ENCODE results near the gene TLL2.
A peak's percentile ranks its signal among the peaks of the same experiment; 100 is the strongest.

Gene TLL2

DNA sequence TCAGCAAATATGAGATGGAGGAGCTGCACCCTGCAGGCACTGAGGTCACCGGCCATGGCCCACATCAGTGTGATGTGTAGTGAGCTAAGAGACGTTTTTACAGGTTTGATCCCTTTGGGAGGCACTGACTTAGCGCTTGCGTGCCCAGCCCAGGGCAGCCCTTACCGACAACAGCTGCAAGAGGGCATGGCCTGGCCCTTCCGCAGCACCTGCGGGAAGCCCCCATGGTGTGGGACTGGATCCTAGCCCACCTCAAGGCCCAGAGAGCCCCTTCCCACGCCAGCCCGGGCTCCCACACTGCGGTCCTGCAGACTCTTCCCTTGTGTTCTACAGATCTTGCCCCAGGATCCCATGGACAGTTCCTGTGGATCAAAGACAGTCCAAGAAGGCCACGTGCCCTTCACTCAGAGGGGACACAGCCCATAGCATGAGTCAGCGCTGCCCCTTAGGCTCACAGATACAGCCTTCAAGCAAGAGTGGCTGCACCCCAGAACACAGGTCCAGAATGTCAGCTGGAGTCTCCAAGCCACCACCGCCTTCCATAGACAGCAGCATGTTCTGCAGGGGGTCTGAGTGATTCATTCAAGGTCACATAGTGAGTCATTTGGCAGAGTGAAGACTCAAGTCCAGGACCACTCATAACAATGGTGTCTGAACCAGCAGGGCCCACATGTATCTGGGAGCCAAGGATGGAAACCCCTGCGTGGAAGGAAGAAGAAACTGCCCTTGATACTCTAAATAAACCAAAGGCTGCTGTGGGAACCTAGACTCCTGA is 25.4 kb downstream of the TLL2 start:
- H3K4me3 ChIP-seq (ENCODE audit: low read depth, low read length): no peak overlapping the region
- DNase-seq (ENCODE audit: low read depth): no peak
- TF ChIP-seq, protein P1, sequence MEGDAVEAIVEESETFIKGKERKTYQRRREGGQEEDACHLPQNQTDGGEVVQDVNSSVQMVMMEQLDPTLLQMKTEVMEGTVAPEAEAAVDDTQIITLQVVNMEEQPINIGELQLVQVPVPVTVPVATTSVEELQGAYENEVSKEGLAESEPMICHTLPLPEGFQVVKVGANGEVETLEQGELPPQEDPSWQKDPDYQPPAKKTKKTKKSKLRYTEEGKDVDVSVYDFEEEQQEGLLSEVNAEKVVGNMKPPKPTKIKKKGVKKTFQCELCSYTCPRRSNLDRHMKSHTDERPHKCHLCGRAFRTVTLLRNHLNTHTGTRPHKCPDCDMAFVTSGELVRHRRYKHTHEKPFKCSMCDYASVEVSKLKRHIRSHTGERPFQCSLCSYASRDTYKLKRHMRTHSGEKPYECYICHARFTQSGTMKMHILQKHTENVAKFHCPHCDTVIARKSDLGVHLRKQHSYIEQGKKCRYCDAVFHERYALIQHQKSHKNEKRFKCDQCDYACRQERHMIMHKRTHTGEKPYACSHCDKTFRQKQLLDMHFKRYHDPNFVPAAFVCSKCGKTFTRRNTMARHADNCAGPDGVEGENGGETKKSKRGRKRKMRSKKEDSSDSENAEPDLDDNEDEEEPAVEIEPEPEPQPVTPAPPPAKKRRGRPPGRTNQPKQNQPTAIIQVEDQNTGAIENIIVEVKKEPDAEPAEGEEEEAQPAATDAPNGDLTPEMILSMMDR (IDR thresholded peaks at IDR 0.05; ENCODE audit: control insufficient read depth, extremely low read depth, insufficient read depth): no peak

DNA sequence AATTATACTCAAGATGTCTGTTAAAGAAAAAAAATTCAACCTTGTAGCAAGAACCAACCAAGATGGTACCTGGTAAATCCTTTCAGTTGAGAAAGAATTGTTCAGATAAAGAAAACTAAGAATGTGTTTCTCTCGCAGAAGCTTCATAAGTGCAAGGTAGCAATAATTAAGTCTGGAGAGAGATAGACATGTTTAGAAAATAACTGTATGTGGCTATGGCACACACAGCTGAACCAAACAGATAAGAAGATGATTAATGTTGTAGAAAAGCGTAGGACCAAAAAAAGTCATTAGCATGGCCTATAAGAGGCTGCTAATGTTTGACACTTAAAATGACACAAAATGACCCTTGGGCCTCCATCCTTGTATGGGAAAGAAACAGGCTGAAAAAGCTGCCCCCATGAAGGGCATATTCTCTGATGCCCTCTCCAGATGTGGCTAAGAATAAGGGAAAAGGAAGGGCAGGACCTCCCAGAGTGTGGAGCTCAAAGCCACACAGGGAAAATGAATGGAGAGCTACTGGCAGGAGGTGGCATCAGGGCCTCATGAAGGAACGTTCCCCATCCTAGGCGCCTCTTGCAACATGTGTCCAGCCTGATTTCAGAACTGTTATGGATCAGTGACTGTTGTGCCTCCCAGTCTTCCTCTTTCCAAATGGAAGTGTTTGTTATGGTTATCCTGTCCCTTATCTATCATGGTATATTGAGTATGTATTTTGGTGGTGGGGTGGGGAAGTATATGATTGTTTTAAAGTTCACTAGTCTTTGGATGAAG is 30.7 kb downstream of the TLL2 start:
- no peak for DNase-seq (ENCODE audit: low read depth)
- TF ChIP-seq, protein P1 (IDR thresholded peaks at IDR 0.05; ENCODE audit: control insufficient read depth, extremely low read depth, insufficient read depth): no peak
- no peak overlapping the region for H3K4me3 ChIP-seq (ENCODE audit: low read depth, low read length)

DNA sequence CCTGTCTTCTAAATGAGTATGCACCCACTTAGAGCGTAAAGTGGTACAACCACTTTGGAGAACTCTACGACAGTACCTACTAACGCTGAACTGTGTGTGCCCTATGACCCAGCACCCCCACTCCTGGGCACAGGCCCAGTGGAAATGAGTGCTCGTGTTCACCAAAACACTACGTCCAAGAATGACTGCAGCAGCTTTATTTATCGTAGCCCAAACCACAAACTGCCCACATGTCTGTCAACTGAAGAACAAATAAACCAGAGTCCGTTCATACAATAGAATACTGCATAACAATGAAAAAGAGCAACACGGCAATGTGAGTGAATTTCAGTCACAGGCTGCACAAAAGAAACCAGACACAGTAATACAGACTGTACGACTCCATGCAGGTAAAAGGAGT is 35.4 kb downstream of the TLL2 start:
- no peak for DNase-seq (ENCODE audit: low read depth)
- TF ChIP-seq, protein P1 (IDR thresholded peaks at IDR 0.05; ENCODE audit: control insufficient read depth, extremely low read depth, insufficient read depth): no peak
- H3K4me3 ChIP-seq (ENCODE audit: low read depth, low read length): no peak overlapping the region

DNA sequence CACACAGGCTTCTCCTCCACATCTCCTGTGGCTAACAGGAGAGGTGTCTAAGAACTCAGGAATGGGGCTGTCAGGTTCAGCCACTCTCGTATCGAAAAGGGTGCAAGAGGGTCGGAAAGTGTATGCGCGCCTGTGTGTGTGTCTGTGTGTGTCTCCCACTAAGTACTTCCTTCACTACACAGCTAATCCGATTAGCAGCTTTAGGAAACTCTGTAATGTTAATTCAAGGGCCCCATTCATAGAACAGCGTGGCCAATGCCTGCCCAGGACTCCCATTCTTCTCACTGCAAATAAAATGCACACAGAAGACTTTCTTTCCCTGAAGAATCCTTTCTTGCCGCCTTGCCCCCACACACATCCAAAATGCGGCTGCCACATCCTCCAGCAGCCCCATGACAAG is 39.9 kb downstream of the TLL2 start:
- DNase-seq (ENCODE audit: low read depth): no peak
- TF ChIP-seq, protein P1 (IDR thresholded peaks at IDR 0.05; ENCODE audit: control insufficient read depth, extremely low read depth, insufficient read depth): no peak
- no peak overlapping the region for H3K4me3 ChIP-seq (ENCODE audit: low read depth, low read length)

DNA sequence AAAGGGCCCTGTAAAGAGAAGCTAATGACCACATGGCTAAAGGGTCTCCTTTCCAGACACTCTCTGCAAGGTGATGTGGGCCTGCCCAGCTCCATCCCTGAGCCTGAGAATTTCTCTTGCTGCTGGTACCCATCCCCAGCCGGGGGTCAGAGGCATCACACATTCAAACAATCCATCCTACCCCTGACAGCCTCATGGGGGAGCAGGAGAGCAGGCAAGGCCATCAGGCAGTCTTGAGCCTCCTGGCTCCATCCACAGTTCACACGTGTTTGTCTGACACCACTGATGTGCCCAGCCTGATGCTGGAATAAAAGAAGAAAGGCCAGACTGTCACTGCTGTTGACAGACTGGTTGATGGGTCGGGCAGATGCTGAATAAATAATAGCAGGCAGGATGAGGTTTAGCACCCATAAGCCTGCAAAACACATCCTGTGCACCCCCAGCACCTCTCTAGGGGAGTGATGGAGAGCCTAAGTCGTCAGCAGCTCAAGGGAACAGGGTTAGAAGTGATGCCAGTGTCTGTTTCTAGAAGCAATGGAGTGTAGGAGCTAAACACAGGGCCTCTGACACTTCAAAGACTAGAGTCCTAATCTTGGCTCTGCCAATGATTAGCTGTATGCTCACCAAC is 43.5 kb downstream of the TLL2 start:
- no peak overlapping the region for H3K4me3 ChIP-seq (ENCODE audit: low read depth, low read length)
- DNase-seq (ENCODE audit: low read depth): peak; percentile 19
- TF ChIP-seq, protein P1 (IDR thresholded peaks at IDR 0.05; ENCODE audit: control insufficient read depth, extremely low read depth, insufficient read depth): peak; percentile 75

DNA sequence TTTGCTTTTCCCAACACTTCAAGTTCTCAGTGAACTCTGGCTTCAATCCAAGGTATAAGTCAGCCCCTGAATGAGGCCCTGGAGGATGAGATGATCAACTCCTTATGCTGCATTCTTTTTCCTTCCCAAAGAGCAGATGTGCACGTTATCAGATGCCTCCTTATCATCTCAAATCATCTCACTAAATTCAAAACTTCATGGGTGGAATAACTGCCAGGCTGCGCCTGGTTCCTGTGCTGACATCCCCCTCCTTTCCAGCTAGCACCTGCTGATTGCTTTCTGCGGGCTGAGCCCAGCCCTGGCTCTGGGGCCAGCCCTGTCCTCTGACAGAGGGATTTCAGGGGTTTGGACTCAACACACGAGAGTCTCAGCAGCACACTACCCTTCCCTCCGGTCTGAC is 44.9 kb downstream of the TLL2 start:
- no peak overlapping the region for H3K4me3 ChIP-seq (ENCODE audit: low read depth, low read length)
- no peak for DNase-seq (ENCODE audit: low read depth)
- TF ChIP-seq, protein P1 (IDR thresholded peaks at IDR 0.05; ENCODE audit: control insufficient read depth, extremely low read depth, insufficient read depth): no peak
